ENCODE data around the gene UNG. TPM values are rescaled to one million over a fixed set of nuclear protein-coding genes. Genes with fewer than 3 reads are reported as not detected.

Gene UNG
- total and polyA plus RNA-seq, 9 of the 15 experiments (the other 6 are each of a cell fraction or from before 2014, with no cell fraction given): 8.4 to 59.8 (median 41.0) TPM

DNA sequence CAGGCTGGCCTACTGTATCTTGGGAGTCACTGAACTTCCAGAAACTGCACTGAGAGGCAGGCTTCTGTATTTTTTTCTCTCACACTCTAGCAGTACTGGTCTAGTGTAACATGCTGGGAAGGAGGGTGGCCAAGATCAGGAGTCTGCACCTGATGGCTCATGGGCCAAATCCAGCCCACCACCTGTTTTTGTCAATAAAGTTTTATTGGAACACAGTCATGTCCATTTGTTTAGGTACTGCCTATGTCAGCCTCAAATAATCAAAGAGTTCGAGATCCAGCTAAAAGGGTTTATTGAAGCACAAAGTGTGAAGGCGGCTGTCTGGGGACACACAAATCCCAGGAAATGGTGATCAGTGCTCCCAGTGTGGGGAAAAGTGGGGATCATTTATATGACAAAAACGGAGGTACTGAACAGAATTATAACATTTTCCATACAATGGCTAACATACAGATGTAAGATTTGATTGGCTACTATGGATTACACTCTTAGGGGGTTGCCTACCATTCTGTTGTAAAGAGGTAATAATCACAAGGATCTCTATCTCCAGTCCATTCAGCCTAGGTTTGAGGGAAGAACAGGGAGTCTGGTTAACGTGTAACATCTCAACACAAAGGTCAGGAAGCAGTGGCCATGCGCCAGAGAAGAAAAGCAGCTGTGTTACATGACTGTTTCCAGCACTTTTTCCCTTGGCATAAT is 32.1 kb upstream of the UNG start (continued):
- TF ChIP-seq, protein P1, sequence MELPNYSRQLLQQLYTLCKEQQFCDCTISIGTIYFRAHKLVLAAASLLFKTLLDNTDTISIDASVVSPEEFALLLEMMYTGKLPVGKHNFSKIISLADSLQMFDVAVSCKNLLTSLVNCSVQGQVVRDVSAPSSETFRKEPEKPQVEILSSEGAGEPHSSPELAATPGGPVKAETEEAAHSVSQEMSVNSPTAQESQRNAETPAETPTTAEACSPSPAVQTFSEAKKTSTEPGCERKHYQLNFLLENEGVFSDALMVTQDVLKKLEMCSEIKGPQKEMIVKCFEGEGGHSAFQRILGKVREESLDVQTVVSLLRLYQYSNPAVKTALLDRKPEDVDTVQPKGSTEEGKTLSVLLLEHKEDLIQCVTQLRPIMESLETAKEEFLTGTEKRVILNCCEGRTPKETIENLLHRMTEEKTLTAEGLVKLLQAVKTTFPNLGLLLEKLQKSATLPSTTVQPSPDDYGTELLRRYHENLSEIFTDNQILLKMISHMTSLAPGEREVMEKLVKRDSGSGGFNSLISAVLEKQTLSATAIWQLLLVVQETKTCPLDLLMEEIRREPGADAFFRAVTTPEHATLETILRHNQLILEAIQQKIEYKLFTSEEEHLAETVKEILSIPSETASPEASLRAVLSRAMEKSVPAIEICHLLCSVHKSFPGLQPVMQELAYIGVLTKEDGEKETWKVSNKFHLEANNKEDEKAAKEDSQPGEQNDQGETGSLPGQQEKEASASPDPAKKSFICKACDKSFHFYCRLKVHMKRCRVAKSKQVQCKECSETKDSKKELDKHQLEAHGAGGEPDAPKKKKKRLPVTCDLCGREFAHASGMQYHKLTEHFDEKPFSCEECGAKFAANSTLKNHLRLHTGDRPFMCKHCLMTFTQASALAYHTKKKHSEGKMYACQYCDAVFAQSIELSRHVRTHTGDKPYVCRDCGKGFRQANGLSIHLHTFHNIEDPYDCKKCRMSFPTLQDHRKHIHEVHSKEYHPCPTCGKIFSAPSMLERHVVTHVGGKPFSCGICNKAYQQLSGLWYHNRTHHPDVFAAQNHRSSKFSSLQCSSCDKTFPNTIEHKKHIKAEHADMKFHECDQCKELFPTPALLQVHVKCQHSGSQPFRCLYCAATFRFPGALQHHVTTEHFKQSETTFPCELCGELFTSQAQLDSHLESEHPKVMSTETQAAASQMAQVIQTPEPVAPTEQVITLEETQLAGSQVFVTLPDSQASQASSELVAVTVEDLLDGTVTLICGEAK (IDR thresholded peaks at IDR 0.05): peak; percentile 96
- TF ChIP-seq, protein P1 (CRISPR knock-in tag; IDR thresholded peaks at IDR 0.05): peak; percentile 96

All from K562 (cell line).